GM12878 (cell line): ENCODE measurements around the gene INHA. TPM values are rescaled to one million over a fixed set of nuclear protein-coding genes. Genes with fewer than 3 reads are reported as not detected.

Source experiments
- CHD2 ChIP-seq: IDR thresholded peaks from 2 replicates; pipeline ENCODE4 v1.6.1; 2011; ENCODE audit warnings: low read depth, low read length, improper control_type of control experiment, borderline replicate concordance
- HCFC1 ChIP-seq: fragments of 150-350 bp; IDR thresholded peaks from 2 replicates; pipeline ENCODE4 v1.6.1; 2014; ENCODE audit warnings: low read length
- HDGF ChIP-seq: fragments of 450-650 bp; IDR thresholded peaks from 2 replicates; pipeline ENCODE4 v1.6.1; 2016; ENCODE audit warnings: antibody characterized with exemption
- MYB ChIP-seq: fragments of 150-350 bp; IDR thresholded peaks from 2 replicates; pipeline ENCODE4 v1.6.1; 2014; ENCODE audit warnings: mild to moderate bottlenecking, low read depth, low read length, borderline replicate concordance
- POLR2AphosphoS2 ChIP-seq: IDR thresholded peaks from 2 replicates; pipeline ENCODE4 v1.6.1; 2011; ENCODE audit warnings: low read depth, mild to moderate bottlenecking, low read length, improper control_type of control experiment, moderate library complexity
- SMAD5 ChIP-seq: IDR thresholded peaks from 2 replicates; pipeline ENCODE4 v1.6.1; 2016; ENCODE audit warnings: antibody characterized with exemption, low read depth
- polyA plus RNA-seq, 11 experiments: library from polyadenylated mRNA; depleted of rRNA in 4 of 11; unstranded in 6 of 11; stranded (reverse) in 5 of 11; fragments of >200 nt; fragmentation: Nextera tagmentation in 4 of 11; fragmentation: Illumina TruSeq in 1 of 11; extraction: Ambion mirVana in 4 of 11; extraction: Trizol in 1 of 11; gene quantifications; 1 replicate in 1 of 11; 2 replicates in 10 of 11; pipeline versions ENCODE4 v1.2.1 to v1.2.3, GENCODE V29; 2011 to 2016; ENCODE audit warnings: inconsistent platforms in 2 of 11, missing spikeins in 2 of 11, low read depth in 1 of 11
- total RNA-seq, 4 experiments: library from RNA; depleted of rRNA in 3 of 4; stranded (reverse); fragments of >200 nt in 3 of 4; fragmentation: Illumina TruSeq in 1 of 4; extraction: Trizol in 1 of 4; gene quantifications; 2 replicates each; pipeline versions ENCODE4 v1.2.1 to v1.2.3, GENCODE V29; 2013 to 2021
- TF ChIP-seq, protein P1 (sequence below): fragments of 450-650 bp; IDR thresholded peaks from 2 replicates; pipeline ENCODE4 v1.6.1; 2017; ENCODE audit warnings: mild to moderate bottlenecking, low read depth, inconsistent platforms; ENCODE audit not compliant: poor library complexity, severe bottlenecking
- TF ChIP-seq, protein P2 (sequence below): fragments of 150-350 bp; IDR thresholded peaks from 2 replicates; pipeline ENCODE4 v1.6.1; 2016; ENCODE audit warnings: low read depth, low read length
- TF ChIP-seq, protein P3 (sequence below): fragments of 450-650 bp; IDR thresholded peaks from 2 replicates; pipeline ENCODE4 v1.6.1; 2018; ENCODE audit warnings: mild to moderate bottlenecking, low read depth, moderate library complexity; ENCODE audit not compliant: partially characterized antibody

Gene INHA
- total and polyA plus RNA-seq, 10 of the 15 experiments (the other 5 are each of a cell fraction or from before 2014, with no cell fraction given), result not detected

DNA sequence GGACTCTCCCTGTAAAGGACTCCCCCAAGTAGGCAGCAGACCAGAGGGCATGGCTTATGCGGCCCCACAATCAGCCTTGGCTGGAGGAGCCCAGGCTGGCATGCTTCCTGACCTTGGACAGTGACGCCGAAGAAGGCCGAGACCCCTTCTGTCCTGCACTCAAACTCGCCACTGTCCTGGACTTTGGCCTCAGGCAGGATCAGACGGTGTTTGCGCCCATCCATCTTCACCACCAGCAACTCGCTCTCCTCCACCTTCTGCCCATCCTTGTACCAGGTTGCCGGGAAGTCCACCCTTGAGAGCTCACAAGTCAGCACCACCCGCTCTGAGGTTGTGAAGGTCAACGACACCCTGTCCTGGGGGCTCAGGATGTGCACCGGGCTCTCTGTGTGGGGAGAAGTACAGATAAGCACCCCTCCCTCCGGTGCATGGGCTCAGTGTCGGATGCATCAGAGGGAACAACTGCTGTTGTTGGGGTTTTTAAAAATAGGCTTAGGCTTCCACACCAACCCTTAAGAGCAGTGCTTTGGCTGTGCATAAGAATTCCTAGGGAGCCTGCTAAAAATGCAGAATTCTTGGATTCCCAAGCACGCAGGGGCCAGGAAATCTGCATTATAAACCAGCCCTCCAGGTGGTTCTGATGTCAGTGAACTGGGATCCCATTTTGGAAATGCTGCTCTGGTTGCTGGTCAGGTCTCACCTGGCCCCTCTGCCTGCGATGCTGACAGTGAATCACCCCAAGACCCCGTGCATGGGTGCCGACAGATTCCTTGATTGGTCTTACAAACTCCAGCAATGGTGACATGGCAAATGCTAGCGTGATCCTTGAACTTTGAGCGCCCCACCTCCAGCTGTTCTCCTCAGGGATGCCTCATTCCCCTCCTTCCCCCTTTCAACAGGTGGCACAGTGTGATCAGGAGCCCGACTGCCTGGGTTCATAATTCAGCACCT, 6.7 kb upstream of the INHA start (continued):
- TF ChIP-seq, protein P1, sequence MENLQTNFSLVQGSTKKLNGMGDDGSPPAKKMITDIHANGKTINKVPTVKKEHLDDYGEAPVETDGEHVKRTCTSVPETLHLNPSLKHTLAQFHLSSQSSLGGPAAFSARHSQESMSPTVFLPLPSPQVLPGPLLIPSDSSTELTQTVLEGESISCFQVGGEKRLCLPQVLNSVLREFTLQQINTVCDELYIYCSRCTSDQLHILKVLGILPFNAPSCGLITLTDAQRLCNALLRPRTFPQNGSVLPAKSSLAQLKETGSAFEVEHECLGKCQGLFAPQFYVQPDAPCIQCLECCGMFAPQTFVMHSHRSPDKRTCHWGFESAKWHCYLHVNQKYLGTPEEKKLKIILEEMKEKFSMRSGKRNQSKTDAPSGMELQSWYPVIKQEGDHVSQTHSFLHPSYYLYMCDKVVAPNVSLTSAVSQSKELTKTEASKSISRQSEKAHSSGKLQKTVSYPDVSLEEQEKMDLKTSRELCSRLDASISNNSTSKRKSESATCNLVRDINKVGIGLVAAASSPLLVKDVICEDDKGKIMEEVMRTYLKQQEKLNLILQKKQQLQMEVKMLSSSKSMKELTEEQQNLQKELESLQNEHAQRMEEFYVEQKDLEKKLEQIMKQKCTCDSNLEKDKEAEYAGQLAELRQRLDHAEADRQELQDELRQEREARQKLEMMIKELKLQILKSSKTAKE, result no peak
- TF ChIP-seq HCFC1, result no peak
- TF ChIP-seq, protein P2, sequence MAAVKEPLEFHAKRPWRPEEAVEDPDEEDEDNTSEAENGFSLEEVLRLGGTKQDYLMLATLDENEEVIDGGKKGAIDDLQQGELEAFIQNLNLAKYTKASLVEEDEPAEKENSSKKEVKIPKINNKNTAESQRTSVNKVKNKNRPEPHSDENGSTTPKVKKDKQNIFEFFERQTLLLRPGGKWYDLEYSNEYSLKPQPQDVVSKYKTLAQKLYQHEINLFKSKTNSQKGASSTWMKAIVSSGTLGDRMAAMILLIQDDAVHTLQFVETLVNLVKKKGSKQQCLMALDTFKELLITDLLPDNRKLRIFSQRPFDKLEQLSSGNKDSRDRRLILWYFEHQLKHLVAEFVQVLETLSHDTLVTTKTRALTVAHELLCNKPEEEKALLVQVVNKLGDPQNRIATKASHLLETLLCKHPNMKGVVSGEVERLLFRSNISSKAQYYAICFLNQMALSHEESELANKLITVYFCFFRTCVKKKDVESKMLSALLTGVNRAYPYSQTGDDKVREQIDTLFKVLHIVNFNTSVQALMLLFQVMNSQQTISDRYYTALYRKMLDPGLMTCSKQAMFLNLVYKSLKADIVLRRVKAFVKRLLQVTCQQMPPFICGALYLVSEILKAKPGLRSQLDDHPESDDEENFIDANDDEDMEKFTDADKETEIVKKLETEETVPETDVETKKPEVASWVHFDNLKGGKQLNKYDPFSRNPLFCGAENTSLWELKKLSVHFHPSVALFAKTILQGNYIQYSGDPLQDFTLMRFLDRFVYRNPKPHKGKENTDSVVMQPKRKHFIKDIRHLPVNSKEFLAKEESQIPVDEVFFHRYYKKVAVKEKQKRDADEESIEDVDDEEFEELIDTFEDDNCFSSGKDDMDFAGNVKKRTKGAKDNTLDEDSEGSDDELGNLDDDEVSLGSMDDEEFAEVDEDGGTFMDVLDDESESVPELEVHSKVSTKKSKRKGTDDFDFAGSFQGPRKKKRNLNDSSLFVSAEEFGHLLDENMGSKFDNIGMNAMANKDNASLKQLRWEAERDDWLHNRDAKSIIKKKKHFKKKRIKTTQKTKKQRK, result no peak
- no peak for TF ChIP-seq SMAD5
- no peak for TF ChIP-seq MYB
- TF ChIP-seq, protein P3, sequence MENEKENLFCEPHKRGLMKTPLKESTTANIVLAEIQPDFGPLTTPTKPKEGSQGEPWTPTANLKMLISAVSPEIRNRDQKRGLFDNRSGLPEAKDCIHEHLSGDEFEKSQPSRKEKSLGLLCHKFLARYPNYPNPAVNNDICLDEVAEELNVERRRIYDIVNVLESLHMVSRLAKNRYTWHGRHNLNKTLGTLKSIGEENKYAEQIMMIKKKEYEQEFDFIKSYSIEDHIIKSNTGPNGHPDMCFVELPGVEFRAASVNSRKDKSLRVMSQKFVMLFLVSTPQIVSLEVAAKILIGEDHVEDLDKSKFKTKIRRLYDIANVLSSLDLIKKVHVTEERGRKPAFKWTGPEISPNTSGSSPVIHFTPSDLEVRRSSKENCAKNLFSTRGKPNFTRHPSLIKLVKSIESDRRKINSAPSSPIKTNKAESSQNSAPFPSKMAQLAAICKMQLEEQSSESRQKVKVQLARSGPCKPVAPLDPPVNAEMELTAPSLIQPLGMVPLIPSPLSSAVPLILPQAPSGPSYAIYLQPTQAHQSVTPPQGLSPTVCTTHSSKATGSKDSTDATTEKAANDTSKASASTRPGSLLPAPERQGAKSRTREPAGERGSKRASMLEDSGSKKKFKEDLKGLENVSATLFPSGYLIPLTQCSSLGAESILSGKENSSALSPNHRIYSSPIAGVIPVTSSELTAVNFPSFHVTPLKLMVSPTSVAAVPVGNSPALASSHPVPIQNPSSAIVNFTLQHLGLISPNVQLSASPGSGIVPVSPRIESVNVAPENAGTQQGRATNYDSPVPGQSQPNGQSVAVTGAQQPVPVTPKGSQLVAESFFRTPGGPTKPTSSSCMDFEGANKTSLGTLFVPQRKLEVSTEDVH, result no peak
- TF ChIP-seq CHD2, result no peak
- TF ChIP-seq HDGF, result no peak
- no peak for TF ChIP-seq POLR2AphosphoS2
- TF ChIP-seq, all 136 proteins: peak for 0
